ENCODE measurements around the gene LLGL1.

The LLGL1 gene

GRCh38 chr17:18194394-18194793 is 31.0 kb upstream of the LLGL1 start:
- H3K27me3 ChIP-seq (ENCODE audit: control insufficient read depth in 3 of 3, insufficient read depth in 3 of 3, low read depth in 1 of 3, low read length in 3 of 3) = no peaks in the 10 kb centered on the region
- H3K4me2 ChIP-seq (ENCODE audit: insufficient read depth, low read length, poor library complexity, severe bottlenecking) = no peak overlapping the region
- H3K4ac ChIP-seq (ENCODE audit: low read length) = no peak overlapping the region
- H4K91ac ChIP-seq (ENCODE audit: low read depth, low read length, poor library complexity) = no peak overlapping the region
- H3K14ac ChIP-seq (ENCODE audit: low read length) = no peak overlapping the region
- no peak overlapping the region for H3K23ac ChIP-seq (ENCODE audit: low read depth, low read length, poor library complexity)
- H4K8ac ChIP-seq (ENCODE audit: low read depth, low read length) = no peak overlapping the region
- H3K9ac ChIP-seq (ENCODE audit: low read depth, low read length, poor library complexity) = no peak overlapping the region
- H2AFZ ChIP-seq (ENCODE audit: low read length) = no peak overlapping the region
- peaks cover 41 to 91% of the 10 kb centered on the region in 2 donors for H3K36me3 ChIP-seq (replicated peaks in 1 of 2; ENCODE audit: control insufficient read depth in 2 of 2, insufficient read depth in 2 of 2, low read length in 2 of 2)
- no CpG with 5 or more reads among the region's 4 CpGs for WGBS, 2 donors (ENCODE audit: extremely low coverage in 2 of 2, insufficient read length in 2 of 2, insufficient replicate concordance in 1 of 2)
- no peak overlapping the region for H2BK5ac ChIP-seq (ENCODE audit: low read length)
- no peak overlapping the region for H2AK5ac ChIP-seq (ENCODE audit: low read depth, low read length)
- no peak for DNase-seq (ENCODE audit: low spot score)
- H3K27ac ChIP-seq (replicated peaks; ENCODE audit: low read length) = no peak overlapping the region
- no peaks in the 10 kb centered on the region for H3K4me1 ChIP-seq (ENCODE audit: control insufficient read depth in 2 of 2, insufficient read depth in 1 of 2, low read depth in 1 of 2, low read length in 2 of 2)
- H2BK15ac ChIP-seq (ENCODE audit: low read length) = no peak overlapping the region
- no peak overlapping the region for H3K4me3 ChIP-seq (ENCODE audit: low read length in 2 of 2)
- H2BK12ac ChIP-seq (ENCODE audit: low read length) = no peak overlapping the region
- H3K18ac ChIP-seq (ENCODE audit: low read length) = no peak overlapping the region
- peaks cover 0 to 2% of the 10 kb centered on the region in 2 donors for H3K9me3 ChIP-seq (replicated peaks in 1 of 2; ENCODE audit: control insufficient read depth in 2 of 2, insufficient read depth in 1 of 2, low read depth in 1 of 2, low read length in 2 of 2)
- peaks cover 10% of the 10 kb centered on the region for H3K79me1 ChIP-seq (ENCODE audit: low read depth, low read length)
- H2BK120ac ChIP-seq (ENCODE audit: low read depth, low read length) = no peak overlapping the region

- H3K4me2 ChIP-seq (ENCODE audit: insufficient read depth, low read length, poor library complexity, severe bottlenecking) = no peak overlapping the region
- DNase-seq (ENCODE audit: low spot score) = no peak
- H3K9me3 ChIP-seq (replicated peaks in 1 of 2; ENCODE audit: control insufficient read depth in 2 of 2, insufficient read depth in 1 of 2, low read depth in 1 of 2, low read length in 2 of 2) = peaks cover 0 to 2% of the 10 kb centered on the region in 2 donors
- peaks cover 10% of the 10 kb centered on the region for H3K79me1 ChIP-seq (ENCODE audit: low read depth, low read length)
- no peak overlapping the region for H3K4me3 ChIP-seq (ENCODE audit: low read length in 2 of 2)
- H2BK12ac ChIP-seq (ENCODE audit: low read length) = no peak overlapping the region
- H3K4ac ChIP-seq (ENCODE audit: low read length) = no peak overlapping the region
- H3K14ac ChIP-seq (ENCODE audit: low read length) = no peak overlapping the region
- H3K27ac ChIP-seq (replicated peaks; ENCODE audit: low read length) = no peak overlapping the region
- no CpG with 5 or more reads among the region's 4 CpGs for WGBS, 2 donors (ENCODE audit: extremely low coverage in 2 of 2, insufficient read length in 2 of 2, insufficient replicate concordance in 1 of 2)
- peaks cover 42 to 91% of the 10 kb centered on the region in 2 donors for H3K36me3 ChIP-seq (replicated peaks in 1 of 2; ENCODE audit: control insufficient read depth in 2 of 2, insufficient read depth in 2 of 2, low read length in 2 of 2)
- H4K8ac ChIP-seq (ENCODE audit: low read depth, low read length) = no peak overlapping the region
- H2BK5ac ChIP-seq (ENCODE audit: low read length) = no peak overlapping the region
- no peak overlapping the region for H3K9ac ChIP-seq (ENCODE audit: low read depth, low read length, poor library complexity)
- no peak overlapping the region for H2BK120ac ChIP-seq (ENCODE audit: low read depth, low read length)
- no peaks in the 10 kb centered on the region for H3K4me1 ChIP-seq (ENCODE audit: control insufficient read depth in 2 of 2, insufficient read depth in 1 of 2, low read depth in 1 of 2, low read length in 2 of 2)
- no peak overlapping the region for H4K91ac ChIP-seq (ENCODE audit: low read depth, low read length, poor library complexity)
- no peak overlapping the region for H3K18ac ChIP-seq (ENCODE audit: low read length)
- H2BK15ac ChIP-seq (ENCODE audit: low read length) = no peak overlapping the region
- H2AK5ac ChIP-seq (ENCODE audit: low read depth, low read length) = no peak overlapping the region
- H3K27me3 ChIP-seq (ENCODE audit: control insufficient read depth in 3 of 3, insufficient read depth in 3 of 3, low read depth in 1 of 3, low read length in 3 of 3) = no peaks in the 10 kb centered on the region
- no peak overlapping the region for H3K23ac ChIP-seq (ENCODE audit: low read depth, low read length, poor library complexity)
- no peak overlapping the region for H2AFZ ChIP-seq (ENCODE audit: low read length)
Measured at GRCh38 chr17:18194804-18195203, 30.6 kb upstream of the LLGL1 start.

GRCh38 chr17:18195246-18195645 is 30.2 kb upstream of the LLGL1 start:
- no peak overlapping the region for H2BK15ac ChIP-seq (ENCODE audit: low read length)
- no peak overlapping the region for H3K27ac ChIP-seq (replicated peaks; ENCODE audit: low read length)
- peaks cover 10% of the 10 kb centered on the region for H3K79me1 ChIP-seq (ENCODE audit: low read depth, low read length)
- no peak overlapping the region for H2BK12ac ChIP-seq (ENCODE audit: low read length)
- no peaks in the 10 kb centered on the region for H3K27me3 ChIP-seq (ENCODE audit: control insufficient read depth in 3 of 3, insufficient read depth in 3 of 3, low read depth in 1 of 3, low read length in 3 of 3)
- no peak overlapping the region for H3K4me3 ChIP-seq (ENCODE audit: low read length in 2 of 2)
- no peak overlapping the region for H3K23ac ChIP-seq (ENCODE audit: low read depth, low read length, poor library complexity)
- no peak overlapping the region for H3K4ac ChIP-seq (ENCODE audit: low read length)
- peaks cover 42 to 90% of the 10 kb centered on the region in 2 donors for H3K36me3 ChIP-seq (replicated peaks in 1 of 2; ENCODE audit: control insufficient read depth in 2 of 2, insufficient read depth in 2 of 2, low read length in 2 of 2)
- H4K8ac ChIP-seq (ENCODE audit: low read depth, low read length) = no peak overlapping the region
- no peak overlapping the region for H2AFZ ChIP-seq (ENCODE audit: low read length)
- DNase-seq (ENCODE audit: low spot score) = no peak
- no peaks in the 10 kb centered on the region for H3K4me1 ChIP-seq (ENCODE audit: control insufficient read depth in 2 of 2, insufficient read depth in 1 of 2, low read depth in 1 of 2, low read length in 2 of 2)
- no peak overlapping the region for H4K91ac ChIP-seq (ENCODE audit: low read depth, low read length, poor library complexity)
- no peak overlapping the region for H3K4me2 ChIP-seq (ENCODE audit: insufficient read depth, low read length, poor library complexity, severe bottlenecking)
- no peak overlapping the region for H2BK120ac ChIP-seq (ENCODE audit: low read depth, low read length)
- no CpG with 5 or more reads among the region's 5 CpGs for WGBS, 2 donors (ENCODE audit: extremely low coverage in 2 of 2, insufficient read length in 2 of 2, insufficient replicate concordance in 1 of 2)
- H2BK5ac ChIP-seq (ENCODE audit: low read length) = no peak overlapping the region
- H2AK5ac ChIP-seq (ENCODE audit: low read depth, low read length) = no peak overlapping the region
- peaks cover 0 to 2% of the 10 kb centered on the region in 2 donors for H3K9me3 ChIP-seq (replicated peaks in 1 of 2; ENCODE audit: control insufficient read depth in 2 of 2, insufficient read depth in 1 of 2, low read depth in 1 of 2, low read length in 2 of 2)
- no peak overlapping the region for H3K14ac ChIP-seq (ENCODE audit: low read length)
- no peak overlapping the region for H3K9ac ChIP-seq (ENCODE audit: low read depth, low read length, poor library complexity)
- H3K18ac ChIP-seq (ENCODE audit: low read length) = no peak overlapping the region

GRCh38 chr17:18197535-18198194 is 27.8 kb upstream of the LLGL1 start:
- Histone ChIP-seq H3K4ac (ENCODE audit: low read length) (no peak overlapping the region), H3K23ac (ENCODE audit: low read depth, low read length, poor library complexity) (no peak overlapping the region), H2BK120ac (ENCODE audit: low read depth, low read length) (no peak overlapping the region), H2BK15ac (ENCODE audit: low read length) (no peak overlapping the region), H3K4me1 (ENCODE audit: control insufficient read depth in 2 of 2, insufficient read depth in 1 of 2, low read depth in 1 of 2, low read length in 2 of 2) (no peaks in the 10 kb centered on the region), H4K91ac (ENCODE audit: low read depth, low read length, poor library complexity) (no peak overlapping the region), H3K4me2 (ENCODE audit: insufficient read depth, low read length, poor library complexity, severe bottlenecking) (no peak overlapping the region), H3K18ac (ENCODE audit: low read length) (no peak overlapping the region), H2BK12ac (ENCODE audit: low read length) (no peak overlapping the region), H3K79me1 (ENCODE audit: low read depth, low read length) (peaks cover 10% of the 10 kb centered on the region), H2AFZ (ENCODE audit: low read length) (no peak overlapping the region), H3K14ac (ENCODE audit: low read length) (no peak overlapping the region), H3K9ac (ENCODE audit: low read depth, low read length, poor library complexity) (no peak overlapping the region), H3K9me3 (replicated peaks in 1 of 2; ENCODE audit: control insufficient read depth in 2 of 2, insufficient read depth in 1 of 2, low read depth in 1 of 2, low read length in 2 of 2) (no peaks in the 10 kb centered on the region), H3K36me3 (replicated peaks in 1 of 2; ENCODE audit: control insufficient read depth in 2 of 2, insufficient read depth in 2 of 2, low read length in 2 of 2) (peaks cover 38 to 90% of the 10 kb centered on the region in 2 donors), H3K27me3 (ENCODE audit: control insufficient read depth in 3 of 3, insufficient read depth in 3 of 3, low read depth in 1 of 3, low read length in 3 of 3) (no peaks in the 10 kb centered on the region), H3K27ac (replicated peaks; ENCODE audit: low read length) (no peak overlapping the region), H4K8ac (ENCODE audit: low read depth, low read length) (no peak overlapping the region), H2BK5ac (ENCODE audit: low read length) (no peak overlapping the region), H3K4me3 (ENCODE audit: low read length in 2 of 2) (no peak overlapping the region), H2AK5ac (ENCODE audit: low read depth, low read length) (no peak overlapping the region)
- WGBS, 2 donors (ENCODE audit: extremely low coverage in 2 of 2, insufficient read length in 2 of 2, insufficient replicate concordance in 1 of 2) = no CpG with 5 or more reads among the region's 3 CpGs
- no peak for DNase-seq (ENCODE audit: low spot score)
